GM12892 (cell line): ENCODE data around the gene OLFM1.
"Not testable (repeated sequence)": the region's sequence is repeated elsewhere in the genome, so short reads cannot be mapped to it uniquely, and the experiment has no call there.

Experiments used
- DNase-seq: peaks from one replicate; pipeline ENCODE4 v3.0.0; 2011; ENCODE audit not compliant: insufficient read length
- FAIRE-seq: peaks from 2 replicates; lab custom pipeline; 2011; peaks lifted over from hg19 to GRCh38; lab: Jason Lieb, UNC
- POLR2A ChIP-seq: IDR thresholded peaks from 2 replicates; pipeline ENCODE4 v1.6.1; 2011; ENCODE audit warnings: low read depth, low read length, control low read depth
- POLR2AphosphoS5 ChIP-seq: IDR thresholded peaks from 2 replicates; pipeline ENCODE4 v1.6.1; 2011; ENCODE audit warnings: low read depth, low read length, control low read depth
- TAF1 ChIP-seq: IDR thresholded peaks from 2 replicates; pipeline ENCODE4 v1.6.1; 2011; ENCODE audit warnings: low read depth, mild to moderate bottlenecking, control low read depth, low read length, borderline replicate concordance

Gene OLFM1

GRCh38 chr9:135105938-135106491 lies 18.5 kb downstream of the OLFM1 start:
- no peak for DNase-seq
- TF ChIP-seq POLR2A (no peak), POLR2AphosphoS5 (no peak)
- no peak for FAIRE-seq

GRCh38 chr9:135106551-135107270 lies 19.2 kb downstream of the OLFM1 start:
- FAIRE-seq (no peak), DNase-seq (no peak)
- TF ChIP-seq POLR2A: no peak
- TF ChIP-seq POLR2AphosphoS5: no peak
- no peak for TF ChIP-seq TAF1

- DNase-seq: no peak
- TF ChIP-seq TAF1 (no peak), POLR2A (no peak), POLR2AphosphoS5 (no peak)
- no peak for FAIRE-seq
Observed at GRCh38 chr9:135107581-135108235, 20.2 kb downstream of the OLFM1 start.

- FAIRE-seq: no peak
- no peak for TF ChIP-seq TAF1
- TF ChIP-seq POLR2A: no peak
- TF ChIP-seq POLR2AphosphoS5: no peak
- DNase-seq: no peak
Observed at GRCh38 chr9:135108831-135109510, 21.5 kb downstream of the OLFM1 start.

GRCh38 chr9:135109650-135110049 lies 22.2 kb downstream of the OLFM1 start:
- FAIRE-seq: no peak
- no peak for DNase-seq
- TF ChIP-seq POLR2AphosphoS5 (no peak), TAF1 (no peak), POLR2A (no peak)

GRCh38 chr9:135110416-135110815 lies 22.9 kb downstream of the OLFM1 start:
- TF ChIP-seq POLR2A (no peak), TAF1 (no peak), POLR2AphosphoS5 (no peak)
- FAIRE-seq (no peak), DNase-seq (no peak)

GRCh38 chr9:135111600-135111999 lies 24.1 kb downstream of the OLFM1 start:
- DNase-seq, FAIRE-seq: not testable (repeated sequence)

GRCh38 chr9:135116371-135116770 lies 28.9 kb downstream of the OLFM1 start:
- FAIRE-seq (no peak), DNase-seq (no peak)
- TF ChIP-seq TAF1: no peak
- no peak for TF ChIP-seq POLR2AphosphoS5

- DNase-seq (no peak), FAIRE-seq (no peak)
- TF ChIP-seq TAF1 (no peak), POLR2A (no peak), POLR2AphosphoS5 (no peak)
Observed at GRCh38 chr9:135116881-135117280, 29.4 kb downstream of the OLFM1 start.

- DNase-seq (no peak), FAIRE-seq (no peak)
- TF ChIP-seq TAF1: no peak
Observed at GRCh38 chr9:135117281-135117680, 29.8 kb downstream of the OLFM1 start.

GRCh38 chr9:135119496-135120064 lies 32.1 kb downstream of the OLFM1 start:
- no peak for TF ChIP-seq TAF1
- no peak for TF ChIP-seq POLR2AphosphoS5
- TF ChIP-seq POLR2A: no peak
- FAIRE-seq: no peak

GRCh38 chr9:135120249-135120648 lies 32.8 kb downstream of the OLFM1 start:
- TF ChIP-seq POLR2AphosphoS5: no peak
- no peak for TF ChIP-seq TAF1
- TF ChIP-seq POLR2A: no peak
- no peak for FAIRE-seq

More at GRCh38 chr9:135119496-135120064, 32.1 kb downstream of the OLFM1 start:
- no peak for DNase-seq

More at GRCh38 chr9:135120249-135120648, 32.8 kb downstream of the OLFM1 start:
- DNase-seq: no peak
